ENCODE data around the gene RBMS3.
A peak's percentile ranks its signal among the peaks of the same experiment; 100 is the strongest.

The RBMS3 gene

DNA sequence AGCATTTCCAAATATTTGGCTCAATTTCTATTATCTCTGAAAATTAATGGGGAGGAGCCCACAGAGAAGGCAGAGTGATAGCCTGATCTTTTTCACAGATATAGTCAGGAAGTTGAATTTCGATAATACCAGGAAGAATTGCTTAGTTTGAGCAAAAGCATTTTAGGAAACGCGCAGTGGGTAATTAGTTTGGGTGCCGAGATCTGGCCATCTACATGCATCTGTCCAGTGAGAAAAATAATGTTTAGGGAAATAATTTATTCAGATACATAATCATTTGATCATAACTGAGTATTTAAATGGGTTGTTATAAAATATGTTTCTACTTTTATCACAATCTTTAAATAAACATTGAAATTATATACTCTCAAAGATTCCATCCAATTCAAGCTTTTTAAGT lies 653.9 kb downstream of the RBMS3 start:
- no peak for TF ChIP-seq CTCF (IDR thresholded peaks at IDR 0.05; ENCODE audit: unreplicated experiment in 3 of 3)
- Mint-ChIP-seq H3K9me3 (no peaks in the 10 kb centered on the region), H3K27ac (peak overlapping the region in 1 of 3 experiments; percentile 1), H3K27me3 (ENCODE audit: low read depth) (no peaks in the 10 kb centered on the region), H3K4me3 (no peak overlapping the region), H3K36me3 (ENCODE audit: low read depth) (no peaks in the 10 kb centered on the region), H3K4me1 (peaks cover 10% of the 10 kb centered on the region)

- Mint-ChIP-seq H3K27ac (no peak overlapping the region), H3K4me1 (peaks cover 14% of the 10 kb centered on the region)
- TF ChIP-seq CTCF (IDR thresholded peaks at IDR 0.05; ENCODE audit: unreplicated experiment in 3 of 3): no peak
Measured at GRCh38 chr3:29936054-29936453, 655.2 kb downstream of the RBMS3 start.

GRCh38 chr3:29936766-29937165 lies 655.9 kb downstream of the RBMS3 start:
- TF ChIP-seq CTCF (IDR thresholded peaks at IDR 0.05; ENCODE audit: unreplicated experiment in 3 of 3): no peak
- Mint-ChIP-seq H3K36me3 (ENCODE audit: low read depth) (no peaks in the 10 kb centered on the region), H3K4me1 (peaks cover 15% of the 10 kb centered on the region), H3K27ac (no peak overlapping the region), H3K4me3 (no peak overlapping the region), H3K27me3 (ENCODE audit: low read depth) (no peaks in the 10 kb centered on the region), H3K9me3 (no peaks in the 10 kb centered on the region)

More at GRCh38 chr3:29936054-29936453, 655.2 kb downstream of the RBMS3 start:
- no peaks in the 10 kb centered on the region for H3K9me3 Mint-ChIP-seq
- no peaks in the 10 kb centered on the region for H3K36me3 Mint-ChIP-seq (ENCODE audit: low read depth)
- H3K4me3 Mint-ChIP-seq: no peak overlapping the region
- H3K27me3 Mint-ChIP-seq (ENCODE audit: low read depth): no peaks in the 10 kb centered on the region

DNA sequence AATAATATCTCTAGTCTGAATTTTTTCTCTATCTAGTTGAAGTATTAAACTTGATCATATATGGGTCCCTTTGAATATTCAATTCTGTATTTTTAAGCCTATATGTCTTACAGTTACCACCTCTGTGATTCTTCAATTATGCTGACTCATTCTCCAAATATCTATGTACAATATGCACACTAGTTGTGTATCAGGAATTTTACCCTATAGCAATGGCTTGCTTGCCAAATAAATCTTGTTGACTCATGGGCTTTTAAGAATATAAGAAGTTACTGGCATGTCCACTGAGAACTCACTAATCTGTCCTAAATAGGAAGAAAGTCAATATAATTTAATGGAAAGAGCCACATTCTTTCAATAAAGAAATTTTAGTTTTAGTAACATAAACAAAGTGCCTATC lies 656.3 kb downstream of the RBMS3 start:
- Mint-ChIP-seq H3K9me3 (no peaks in the 10 kb centered on the region), H3K27ac (no peak overlapping the region), H3K36me3 (ENCODE audit: low read depth) (no peaks in the 10 kb centered on the region), H3K27me3 (ENCODE audit: low read depth) (no peaks in the 10 kb centered on the region), H3K4me1 (peaks cover 15% of the 10 kb centered on the region), H3K4me3 (no peak overlapping the region)
- no peak for TF ChIP-seq CTCF (IDR thresholded peaks at IDR 0.05; ENCODE audit: unreplicated experiment in 3 of 3)

- no peak overlapping the region for H3K27ac Mint-ChIP-seq
- TF ChIP-seq CTCF (IDR thresholded peaks at IDR 0.05; ENCODE audit: unreplicated experiment in 3 of 3): no peak
- H3K4me3 Mint-ChIP-seq: no peak overlapping the region
- H3K9me3 Mint-ChIP-seq: no peaks in the 10 kb centered on the region
- H3K27me3 Mint-ChIP-seq (ENCODE audit: low read depth): no peaks in the 10 kb centered on the region
- H3K36me3 Mint-ChIP-seq (ENCODE audit: low read depth): no peaks in the 10 kb centered on the region
- H3K4me1 Mint-ChIP-seq: peaks cover 5% of the 10 kb centered on the region
Measured at GRCh38 chr3:29940759-29941323, 660.0 kb downstream of the RBMS3 start.

GRCh38 chr3:29942297-29942696 lies 661.4 kb downstream of the RBMS3 start:
- no peak for TF ChIP-seq CTCF (IDR thresholded peaks at IDR 0.05; ENCODE audit: unreplicated experiment in 3 of 3)
- no peak overlapping the region for H3K27ac Mint-ChIP-seq
- H3K9me3 Mint-ChIP-seq: no peaks in the 10 kb centered on the region
- H3K27me3 Mint-ChIP-seq (ENCODE audit: low read depth): no peaks in the 10 kb centered on the region
- H3K4me1 Mint-ChIP-seq: peaks cover 5% of the 10 kb centered on the region
- H3K36me3 Mint-ChIP-seq (ENCODE audit: low read depth): no peaks in the 10 kb centered on the region
- no peak overlapping the region for H3K4me3 Mint-ChIP-seq
